ENCODE data around the gene AZU1. TPM values are rescaled to one million over a fixed set of nuclear protein-coding genes. Genes with fewer than 3 reads are reported as not detected.
A peak's percentile ranks its signal among the peaks of the same experiment; 100 is the strongest.

AZU1 gene
- total RNA-seq, 1 experiment from 2014 or later = not detected

GRCh38 chr19:797528-798414 is 29.9 kb upstream of the AZU1 start:
- peak; percentile 90 for DNase-seq (ENCODE audit: low read depth)

- DNase-seq (ENCODE audit: low read depth) = no peak
Observed at GRCh38 chr19:798415-799075, 29.1 kb upstream of the AZU1 start.

GRCh38 chr19:799076-799881 is 28.4 kb upstream of the AZU1 start:
- peak; percentile 60 for DNase-seq (ENCODE audit: low read depth)

- no peak for DNase-seq (ENCODE audit: low read depth)
Observed at GRCh38 chr19:800360-801029, 27.1 kb upstream of the AZU1 start.

- peak; percentile 74 for DNase-seq (ENCODE audit: low read depth)
Observed at GRCh38 chr19:801030-801860, 26.4 kb upstream of the AZU1 start.

DNA sequence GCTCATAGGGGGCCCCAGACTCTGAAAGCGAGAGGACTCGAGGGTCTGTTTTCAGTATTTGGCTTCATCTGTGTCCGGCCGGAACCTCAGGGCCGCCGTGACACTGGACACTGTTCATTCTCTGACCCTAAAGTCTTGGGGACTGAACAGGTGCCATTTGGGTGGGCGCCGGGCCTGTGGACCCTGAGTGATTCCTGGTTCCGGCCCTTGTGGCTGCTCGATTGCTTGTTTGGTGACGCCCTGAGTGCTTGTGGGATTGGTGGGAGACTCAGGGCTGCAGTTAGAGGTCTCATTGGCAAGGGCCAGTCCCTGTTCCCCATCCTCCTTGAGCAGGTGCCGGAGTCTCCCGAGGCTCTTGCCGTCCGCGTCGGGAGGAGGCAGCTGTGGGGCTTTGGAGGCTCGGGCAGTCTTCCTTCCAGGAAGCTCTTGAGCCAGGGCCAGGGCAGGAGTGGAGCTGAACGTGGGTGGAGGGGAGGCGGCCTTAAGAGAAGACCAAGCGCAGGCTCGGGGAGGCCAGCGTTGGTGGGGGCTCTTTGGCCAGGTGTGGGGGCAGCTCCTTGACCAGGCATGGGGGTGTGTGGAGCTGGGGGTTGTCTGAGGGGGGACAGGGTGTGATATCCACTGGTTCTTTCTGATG is 25.7 kb upstream of the AZU1 start:
- peak; percentile 31 for DNase-seq (ENCODE audit: low read depth)

- no peak for DNase-seq (ENCODE audit: low read depth)
Observed at GRCh38 chr19:802498-803098, 25.0 kb upstream of the AZU1 start.

GRCh38 chr19:803099-803561 is 24.5 kb upstream of the AZU1 start:
- no peak for DNase-seq (ENCODE audit: low read depth)

DNA sequence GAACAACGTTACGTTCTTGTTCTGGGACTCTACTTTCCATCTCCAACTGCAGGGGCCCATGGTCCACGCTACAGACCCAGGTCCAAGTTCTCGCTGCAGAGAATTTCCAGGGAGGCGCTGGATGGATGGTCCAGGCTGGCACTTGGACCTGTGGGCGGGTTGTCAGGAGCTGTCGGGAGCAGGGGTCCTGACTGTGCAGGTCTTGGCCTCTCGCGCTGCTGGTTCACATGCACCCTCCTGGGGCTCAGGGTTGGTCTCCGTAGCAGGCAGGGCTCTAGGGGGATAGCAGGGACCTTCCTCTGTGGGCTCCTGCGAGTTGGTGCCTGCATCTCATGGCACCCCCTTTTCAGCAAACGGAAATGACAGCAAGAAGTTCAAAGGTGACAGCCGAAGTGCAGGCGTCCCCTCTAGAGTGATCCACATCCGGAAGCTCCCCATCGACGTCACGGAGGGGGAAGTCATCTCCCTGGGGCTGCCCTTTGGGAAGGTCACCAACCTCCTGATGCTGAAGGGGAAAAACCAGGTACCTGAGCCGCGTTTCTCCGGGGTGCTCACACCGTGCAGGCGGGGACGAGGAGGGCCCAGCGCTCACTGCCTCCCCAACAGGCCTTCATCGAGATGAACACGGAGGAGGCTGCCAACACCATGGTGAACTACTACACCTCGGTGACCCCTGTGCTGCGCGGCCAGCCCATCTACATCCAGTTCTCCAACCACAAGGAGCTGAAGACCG is 23.8 kb upstream of the AZU1 start:
- no peak for DNase-seq (ENCODE audit: low read depth)

DNA sequence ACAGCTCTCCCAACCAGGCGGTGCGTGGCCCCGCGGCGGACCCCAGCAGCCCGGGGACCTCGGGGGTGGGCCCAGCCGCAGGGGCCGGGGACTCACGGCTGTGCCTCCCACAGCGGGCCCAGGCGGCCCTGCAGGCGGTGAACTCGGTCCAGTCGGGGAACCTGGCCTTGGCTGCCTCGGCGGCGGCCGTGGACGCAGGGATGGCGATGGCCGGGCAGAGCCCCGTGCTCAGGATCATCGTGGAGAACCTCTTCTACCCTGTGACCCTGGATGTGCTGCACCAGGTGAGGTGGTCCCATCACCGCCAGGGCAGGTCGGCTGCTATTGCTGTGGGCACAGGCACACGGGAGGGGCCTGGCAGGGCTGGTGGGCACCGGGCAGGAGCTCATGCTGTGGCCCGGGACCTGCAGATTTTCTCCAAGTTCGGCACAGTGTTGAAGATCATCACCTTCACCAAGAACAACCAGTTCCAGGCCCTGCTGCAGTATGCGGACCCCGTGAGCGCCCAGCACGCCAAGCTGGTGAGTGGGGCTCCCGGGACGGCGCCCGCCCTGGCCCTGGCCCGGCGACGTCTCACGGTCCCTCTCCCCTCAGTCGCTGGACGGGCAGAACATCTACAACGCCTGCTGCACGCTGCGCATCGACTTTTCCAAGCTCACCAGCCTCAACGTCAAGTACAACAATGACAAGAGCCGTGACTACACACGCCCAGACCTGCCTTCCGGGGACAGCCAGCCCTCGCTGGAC is 23.0 kb upstream of the AZU1 start:
- DNase-seq (ENCODE audit: low read depth) = no peak

GRCh38 chr19:805166-805551 is 22.5 kb upstream of the AZU1 start:
- no peak for DNase-seq (ENCODE audit: low read depth)

DNA sequence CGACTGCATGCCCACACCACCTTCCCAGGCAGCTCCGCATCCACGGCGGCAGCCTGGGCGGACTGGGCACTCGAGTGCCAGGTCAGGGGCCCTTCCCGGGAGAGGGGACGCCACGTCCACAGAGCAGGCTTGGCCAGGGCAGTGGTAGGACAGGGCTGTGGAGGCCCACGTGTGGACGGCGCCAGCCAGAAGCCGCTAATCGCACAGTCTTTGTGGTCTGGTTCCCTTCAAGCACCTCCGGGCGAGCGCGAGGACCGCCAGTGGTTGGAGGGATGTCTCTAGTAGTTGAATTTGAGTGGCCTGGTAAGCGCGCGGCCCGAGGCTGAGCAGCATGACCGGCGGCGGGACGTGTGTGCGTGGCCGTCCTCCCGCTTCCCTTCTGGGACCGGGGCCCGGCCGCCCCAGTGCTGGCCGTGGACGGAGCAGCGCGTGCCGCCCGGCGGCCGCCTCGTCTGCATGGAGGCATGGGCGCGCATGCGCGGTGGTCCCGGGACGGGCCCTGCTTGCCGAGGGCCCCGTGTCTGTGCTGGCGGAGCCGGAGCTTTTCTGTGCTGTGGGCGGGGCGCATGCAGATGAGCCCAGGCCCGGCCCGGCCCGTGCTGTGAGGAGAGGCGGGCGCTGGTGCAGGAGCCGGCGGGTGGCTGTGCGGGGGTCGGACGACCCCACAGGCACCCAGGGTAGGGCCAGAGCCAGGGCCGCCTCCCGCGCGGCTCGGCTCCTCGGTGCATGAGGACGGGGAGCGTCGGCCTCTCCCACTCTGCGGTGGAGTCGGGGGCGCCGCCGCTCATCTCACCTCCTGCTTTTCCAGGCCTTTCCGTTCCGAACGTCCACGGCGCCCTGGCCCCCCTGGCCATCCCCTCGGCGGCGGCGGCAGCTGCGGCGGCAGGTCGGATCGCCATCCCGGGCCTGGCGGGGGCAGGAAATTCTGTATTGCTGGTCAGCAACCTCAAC is 21.8 kb upstream of the AZU1 start:
- DNase-seq (ENCODE audit: low read depth) = no peak

- no peak for DNase-seq (ENCODE audit: low read depth)
Observed at GRCh38 chr19:806815-807421, 20.7 kb upstream of the AZU1 start.

GRCh38 chr19:807627-808422 is 19.8 kb upstream of the AZU1 start:
- no peak for DNase-seq (ENCODE audit: low read depth)

DNA sequence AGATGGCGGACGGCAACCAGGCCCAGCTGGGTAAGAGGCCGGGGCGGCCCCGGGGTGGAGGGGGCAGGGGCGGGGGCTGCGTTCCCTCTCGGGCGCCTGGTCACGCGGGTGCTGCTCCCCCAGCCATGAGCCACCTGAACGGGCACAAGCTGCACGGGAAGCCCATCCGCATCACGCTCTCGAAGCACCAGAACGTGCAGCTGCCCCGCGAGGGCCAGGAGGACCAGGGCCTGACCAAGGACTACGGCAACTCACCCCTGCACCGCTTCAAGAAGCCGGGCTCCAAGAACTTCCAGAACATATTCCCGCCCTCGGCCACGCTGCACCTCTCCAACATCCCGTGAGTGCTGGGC is 19.2 kb upstream of the AZU1 start:
- no peak for DNase-seq (ENCODE audit: low read depth)
